Kidney (tissue), 14 donors: Measurements from ENCODE around the gene MEGF11. TPM values are rescaled to one million over a fixed set of nuclear protein-coding genes. Genes with fewer than 3 reads are reported as not detected.

Experiments
- DNase-seq, 5 donors: peaks; one replicate each; pipeline ENCODE4 v3.0.0-alpha.2; 2013 to 2020
- FAIRE-seq: peaks from 2 replicates; lab custom pipeline; 2012; peaks lifted over from hg19 to GRCh38; lab: Jason Lieb, UNC
- H3K27ac ChIP-seq, 2 donors: one replicate each; pipeline ENCODE4 v1.7.0; 2013; ENCODE audit warnings: low read depth in 2 of 2, low read length in 2 of 2, inconsistent platforms in 1 of 2
- H3K27me3 ChIP-seq: one replicate; pipeline ENCODE4 v1.7.1; 2013; ENCODE audit warnings: low read length, inconsistent platforms; ENCODE audit not compliant: control insufficient read depth, insufficient read depth
- H3K36me3 ChIP-seq, 3 donors: one replicate each; pipeline versions ENCODE4 v1.7.0 to v1.7.1; 2013; ENCODE audit warnings: low read length in 3 of 3, control low read depth in 1 of 3, inconsistent platforms in 1 of 3; ENCODE audit not compliant: insufficient read depth in 3 of 3, control insufficient read depth in 2 of 3
- H3K4me1 ChIP-seq, 3 donors: one replicate each; pipeline versions ENCODE4 v1.7.0 to v1.7.1; 2013; ENCODE audit warnings: low read length in 3 of 3, inconsistent platforms in 1 of 3, low read depth in 1 of 3; ENCODE audit not compliant: control insufficient read depth in 2 of 3, insufficient read depth in 2 of 3
- H3K4me3 ChIP-seq, 3 donors: one replicate each; pipeline versions ENCODE4 v1.7.0 to v1.8.1; 2013; ENCODE audit warnings: low read length in 3 of 3, control low read depth in 1 of 3, inconsistent platforms in 1 of 3
- H3K9ac ChIP-seq, 3 donors: one replicate each; pipeline versions ENCODE4 v1.7.0 to v1.7.1; 2013; ENCODE audit warnings: low read length in 3 of 3, control low read depth in 1 of 3, inconsistent platforms in 1 of 3
- H3K9me3 ChIP-seq, 3 donors: one replicate each; pipeline versions ENCODE4 v1.7.0 to v1.7.1; 2013; ENCODE audit warnings: low read length in 3 of 3, control low read depth in 1 of 3, inconsistent platforms in 1 of 3; ENCODE audit not compliant: control insufficient read depth in 2 of 3, insufficient read depth in 1 of 3
- CTCF ChIP-seq: IDR thresholded peaks from 3 replicates; pipeline ENCODE4 v1.5.1; 2012; ENCODE audit warnings: mild to moderate bottlenecking, moderate library complexity, borderline replicate concordance; ENCODE audit not compliant: insufficient read depth; ENCODE audit errors: extremely low read depth
- intact Hi-C: fragments of 100-400 bp; cut with DNase I; formaldehyde crosslinking; loops from one replicate; pipeline ENCODE4 v1.11.1; 2022
- polyA plus RNA-seq: library from polyadenylated mRNA; stranded (reverse); fragments of 350-450 nt; fragmentation: Illumina TruSeq; extraction: RNeasy Lipid Tissue Mini Kit (QIAGEN cat#74804); gene quantifications from one replicate; pipeline ENCODE4 v1.2.3, GENCODE V29; 2014; ENCODE audit warnings: low read depth, low replicate concordance; ENCODE audit not compliant: insufficient read depth
- total RNA-seq: library from RNA; stranded (reverse); fragmentation: NEBNext Ultra II Directional; extraction: Animal tissue kit (Norgen Biotek cat#: 25700); gene quantifications from one replicate; pipeline ENCODE4 v1.2.1, GENCODE V29; 2021
- donor health status: control.
- donor health status: control.
- donor health status: control.
- donor health status: control.
- donor health status: control.
- donor health status: DM: yes; HTN: yes; CAD: no.
- donor health status: Normal renal cell carcinoma (clear cell type).

Gene MEGF11
- total and polyA plus RNA-seq, 2 donors from 2014 or later = 10.4 to 41.8 TPM

- Histone ChIP-seq H3K36me3 (no peaks in the 10 kb centered on the region), H3K9ac (no peak overlapping the region), H3K4me1 (no peaks in the 10 kb centered on the region), H3K9me3 (no peaks in the 10 kb centered on the region), H3K4me3 (no peak overlapping the region), H3K27me3 (no peaks in the 10 kb centered on the region), H3K27ac (no peak overlapping the region)
- no peak for FAIRE-seq
- no peak for TF ChIP-seq CTCF
- intact Hi-C loops = no loop called here
- no peak for DNase-seq
Observed at GRCh38 chr15:66043264-66043663, 210.3 kb downstream of the MEGF11 start.

GRCh38 chr15:66042624-66043023 lies 210.9 kb downstream of the MEGF11 start:
- TF ChIP-seq CTCF = no peak
- intact Hi-C loops = no loop called here
- Histone ChIP-seq H3K27me3 (no peaks in the 10 kb centered on the region), H3K36me3 (no peaks in the 10 kb centered on the region), H3K9me3 (no peaks in the 10 kb centered on the region), H3K27ac (no peak overlapping the region), H3K4me1 (no peaks in the 10 kb centered on the region), H3K4me3 (no peak overlapping the region), H3K9ac (no peak overlapping the region)
- FAIRE-seq (no peak), DNase-seq (no peak)

- H3K4me1 ChIP-seq = no peaks in the 10 kb centered on the region
- DNase-seq (no peak), FAIRE-seq (no peak)
- H3K36me3 ChIP-seq = no peaks in the 10 kb centered on the region
- intact Hi-C loops = no loop called here
- no peak overlapping the region for H3K4me3 ChIP-seq
- H3K27ac ChIP-seq = no peak overlapping the region
- no peaks in the 10 kb centered on the region for H3K27me3 ChIP-seq
- H3K9me3 ChIP-seq = no peaks in the 10 kb centered on the region
- no peak for TF ChIP-seq CTCF
- no peak overlapping the region for H3K9ac ChIP-seq
Observed at GRCh38 chr15:66041276-66041675, 212.3 kb downstream of the MEGF11 start.
